ENCODE measurements around the gene TLN1.
A peak's percentile ranks its signal among the peaks of the same experiment; 100 is the strongest.

The TLN1 gene

GRCh38 chr9:35757226-35757891 is 25.4 kb upstream of the TLN1 start (continued):
- TF ChIP-seq, protein P1, sequence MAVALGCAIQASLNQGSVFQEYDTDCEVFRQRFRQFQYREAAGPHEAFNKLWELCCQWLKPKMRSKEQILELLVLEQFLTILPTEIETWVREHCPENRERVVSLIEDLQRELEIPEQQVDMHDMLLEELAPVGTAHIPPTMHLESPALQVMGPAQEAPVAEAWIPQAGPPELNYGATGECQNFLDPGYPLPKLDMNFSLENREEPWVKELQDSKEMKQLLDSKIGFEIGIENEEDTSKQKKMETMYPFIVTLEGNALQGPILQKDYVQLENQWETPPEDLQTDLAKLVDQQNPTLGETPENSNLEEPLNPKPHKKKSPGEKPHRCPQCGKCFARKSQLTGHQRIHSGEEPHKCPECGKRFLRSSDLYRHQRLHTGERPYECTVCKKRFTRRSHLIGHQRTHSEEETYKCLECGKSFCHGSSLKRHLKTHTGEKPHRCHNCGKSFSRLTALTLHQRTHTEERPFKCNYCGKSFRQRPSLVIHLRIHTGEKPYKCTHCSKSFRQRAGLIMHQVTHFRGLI (tag by site-specific recombination; IDR thresholded peaks at IDR 0.05) = no peak
- TF ChIP-seq PRDM4 (tag by site-specific recombination; IDR thresholded peaks at IDR 0.05) (no peak), ZNF133 (tag by site-specific recombination; IDR thresholded peaks at IDR 0.05) (no peak), ZBTB17 (tag by site-specific recombination; IDR thresholded peaks at IDR 0.05) (peak; percentile 71), ZNF302 (tag by site-specific recombination; IDR thresholded peaks at IDR 0.05; ENCODE audit: low read depth) (no peak), ZNF184 (tag by site-specific recombination; IDR thresholded peaks at IDR 0.05) (no peak), GLIS2 (tag by site-specific recombination; IDR thresholded peaks at IDR 0.05) (peak; percentile 61), ZFHX2 (tag by site-specific recombination; conservative IDR thresholded peaks at IDR 0.05) (no peak), ZNF148 (tag by site-specific recombination; IDR thresholded peaks at IDR 0.05; ENCODE audit: borderline replicate concordance) (no peak), ZNF16 (tag by site-specific recombination; IDR thresholded peaks at IDR 0.05; ENCODE audit: low read depth) (no peak), ZFP41 (tag by site-specific recombination; IDR thresholded peaks at IDR 0.05; ENCODE audit: borderline replicate concordance) (no peak), ZIC2 (tag by site-specific recombination; IDR thresholded peaks at IDR 0.05) (0 out of 2 replicates have a peak, but pooled peaks have one; percentile 18), ZNF629 (tag by site-specific recombination; IDR thresholded peaks at IDR 0.05) (peak; percentile 58), ZNF747 (tag by site-specific recombination; IDR thresholded peaks at IDR 0.05) (no peak), ZNF175 (tag by site-specific recombination; IDR thresholded peaks at IDR 0.05) (no peak), ZNF155 (tag by site-specific recombination; IDR thresholded peaks at IDR 0.05) (no peak), ZBTB21 (tag by site-specific recombination; IDR thresholded peaks at IDR 0.05) (0 out of 2 replicates have a peak, but pooled peaks have one; percentile 25), ZNF707 (tag by site-specific recombination; IDR thresholded peaks at IDR 0.05) (no peak), SETDB1 (IDR thresholded peaks at IDR 0.05; ENCODE audit: insufficient read length, low read length) (no peak), ZBTB48 (tag by site-specific recombination; IDR thresholded peaks at IDR 0.05) (peak; percentile 85), BCL11B (tag by site-specific recombination; IDR thresholded peaks at IDR 0.05; ENCODE audit: low read depth) (no peak), ZNF138 (tag by site-specific recombination; IDR thresholded peaks at IDR 0.05; ENCODE audit: borderline replicate concordance) (no peak), HOXA7 (CRISPR knock-in tag; IDR thresholded peaks at IDR 0.05; ENCODE audit: borderline replicate concordance) (no peak), ZNF76 (tag by site-specific recombination; IDR thresholded peaks at IDR 0.05; ENCODE audit: borderline replicate concordance, low read depth) (peak; percentile 50; the same call in 1 of the 2 replicates), ZNF23 (tag by site-specific recombination; IDR thresholded peaks at IDR 0.05; ENCODE audit: borderline replicate concordance) (no peak)
- TF ChIP-seq, protein P2, sequence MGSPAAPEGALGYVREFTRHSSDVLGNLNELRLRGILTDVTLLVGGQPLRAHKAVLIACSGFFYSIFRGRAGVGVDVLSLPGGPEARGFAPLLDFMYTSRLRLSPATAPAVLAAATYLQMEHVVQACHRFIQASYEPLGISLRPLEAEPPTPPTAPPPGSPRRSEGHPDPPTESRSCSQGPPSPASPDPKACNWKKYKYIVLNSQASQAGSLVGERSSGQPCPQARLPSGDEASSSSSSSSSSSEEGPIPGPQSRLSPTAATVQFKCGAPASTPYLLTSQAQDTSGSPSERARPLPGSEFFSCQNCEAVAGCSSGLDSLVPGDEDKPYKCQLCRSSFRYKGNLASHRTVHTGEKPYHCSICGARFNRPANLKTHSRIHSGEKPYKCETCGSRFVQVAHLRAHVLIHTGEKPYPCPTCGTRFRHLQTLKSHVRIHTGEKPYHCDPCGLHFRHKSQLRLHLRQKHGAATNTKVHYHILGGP (tag by site-specific recombination; IDR thresholded peaks at IDR 0.05) = no peak
- TF ChIP-seq, protein P3, sequence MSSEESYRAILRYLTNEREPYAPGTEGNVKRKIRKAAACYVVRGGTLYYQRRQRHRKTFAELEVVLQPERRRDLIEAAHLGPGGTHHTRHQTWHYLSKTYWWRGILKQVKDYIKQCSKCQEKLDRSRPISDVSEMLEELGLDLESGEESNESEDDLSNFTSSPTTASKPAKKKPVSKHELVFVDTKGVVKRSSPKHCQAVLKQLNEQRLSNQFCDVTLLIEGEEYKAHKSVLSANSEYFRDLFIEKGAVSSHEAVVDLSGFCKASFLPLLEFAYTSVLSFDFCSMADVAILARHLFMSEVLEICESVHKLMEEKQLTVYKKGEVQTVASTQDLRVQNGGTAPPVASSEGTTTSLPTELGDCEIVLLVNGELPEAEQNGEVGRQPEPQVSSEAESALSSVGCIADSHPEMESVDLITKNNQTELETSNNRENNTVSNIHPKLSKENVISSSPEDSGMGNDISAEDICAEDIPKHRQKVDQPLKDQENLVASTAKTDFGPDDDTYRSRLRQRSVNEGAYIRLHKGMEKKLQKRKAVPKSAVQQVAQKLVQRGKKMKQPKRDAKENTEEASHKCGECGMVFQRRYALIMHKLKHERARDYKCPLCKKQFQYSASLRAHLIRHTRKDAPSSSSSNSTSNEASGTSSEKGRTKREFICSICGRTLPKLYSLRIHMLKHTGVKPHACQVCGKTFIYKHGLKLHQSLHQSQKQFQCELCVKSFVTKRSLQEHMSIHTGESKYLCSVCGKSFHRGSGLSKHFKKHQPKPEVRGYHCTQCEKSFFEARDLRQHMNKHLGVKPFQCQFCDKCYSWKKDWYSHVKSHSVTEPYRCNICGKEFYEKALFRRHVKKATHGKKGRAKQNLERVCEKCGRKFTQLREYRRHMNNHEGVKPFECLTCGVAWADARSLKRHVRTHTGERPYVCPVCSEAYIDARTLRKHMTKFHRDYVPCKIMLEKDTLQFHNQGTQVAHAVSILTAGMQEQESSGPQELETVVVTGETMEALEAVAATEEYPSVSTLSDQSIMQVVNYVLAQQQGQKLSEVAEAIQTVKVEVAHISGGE (tag by site-specific recombination; conservative IDR thresholded peaks at IDR 0.05; ENCODE audit: low read depth) = peak; percentile 46; the same call in 1 of the 2 replicates
- TF ChIP-seq, protein P4, sequence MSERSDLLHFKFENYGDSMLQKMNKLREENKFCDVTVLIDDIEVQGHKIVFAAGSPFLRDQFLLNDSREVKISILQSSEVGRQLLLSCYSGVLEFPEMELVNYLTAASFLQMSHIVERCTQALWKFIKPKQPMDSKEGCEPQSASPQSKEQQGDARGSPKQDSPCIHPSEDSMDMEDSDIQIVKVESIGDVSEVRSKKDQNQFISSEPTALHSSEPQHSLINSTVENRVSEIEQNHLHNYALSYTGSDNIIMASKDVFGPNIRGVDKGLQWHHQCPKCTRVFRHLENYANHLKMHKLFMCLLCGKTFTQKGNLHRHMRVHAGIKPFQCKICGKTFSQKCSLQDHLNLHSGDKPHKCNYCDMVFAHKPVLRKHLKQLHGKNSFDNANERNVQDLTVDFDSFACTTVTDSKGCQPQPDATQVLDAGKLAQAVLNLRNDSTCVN (tag by site-specific recombination; optimal IDR thresholded peaks at IDR 0.05) = peak; percentile 37
